ENCODE results near the gene TIMM10.

Gene TIMM10

DNA sequence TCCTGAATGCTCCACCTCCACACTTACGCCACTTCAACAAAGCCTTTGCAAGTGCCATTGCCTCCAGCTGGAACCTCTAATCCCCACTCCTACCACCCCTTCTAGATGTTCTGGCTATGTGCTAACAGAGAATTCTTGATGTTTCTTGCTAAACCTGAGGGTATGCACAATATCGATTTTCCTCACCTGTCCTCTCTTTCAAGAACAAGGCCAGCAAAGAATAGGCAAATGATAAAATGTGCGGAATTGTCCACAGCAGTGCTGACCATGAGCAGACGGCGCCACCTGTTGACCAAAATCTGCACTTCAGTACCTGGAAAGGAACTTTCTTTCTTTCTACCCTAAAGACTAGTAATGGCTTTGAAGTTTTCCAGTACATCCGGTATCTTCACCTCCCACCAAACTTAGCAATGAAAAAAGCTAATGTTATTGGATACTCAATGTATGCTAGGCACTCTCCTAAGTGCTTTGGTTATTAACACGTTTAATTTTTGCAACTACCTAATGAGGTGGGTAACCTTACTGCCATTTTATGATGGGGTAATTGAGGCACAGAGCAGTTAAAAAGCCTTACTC, 3.4 kb downstream of the TIMM10 start:
- Histone ChIP-seq H2BK5ac (ENCODE audit: low read depth, low read length, poor library complexity, severe bottlenecking) (no peak overlapping the region), H3K27ac (ENCODE audit: low read length, poor library complexity, severe bottlenecking) (no peak overlapping the region), H2BK15ac (ENCODE audit: low read depth, poor library complexity, severe bottlenecking) (no peak overlapping the region), H2AFZ (ENCODE audit: low read depth, low read length) (no peak overlapping the region), H3K79me1 (replicated peaks; ENCODE audit: low read length, poor library complexity, severe bottlenecking) (peaks cover 19% of the 10 kb centered on the region), H3K14ac (ENCODE audit: low read length in 2 of 2) (no peak overlapping the region), H3K4ac (ENCODE audit: low read depth in 1 of 2, low read length in 2 of 2) (no peak overlapping the region), H2AK5ac (ENCODE audit: low read length, severe bottlenecking) (no peak overlapping the region), H2BK120ac (ENCODE audit: low read depth, low read length) (no peak overlapping the region), H4K8ac (ENCODE audit: low read length) (no peak overlapping the region), H3K18ac (ENCODE audit: low read depth in 1 of 2, low read length in 2 of 2) (no peak overlapping the region), H3K4me1 (ENCODE audit: control insufficient read depth, insufficient read depth, low read depth, low read length) (peaks cover 6% of the 10 kb centered on the region), H3K36me3 (ENCODE audit: control insufficient read depth in 1 of 2, insufficient read depth in 2 of 2, low read depth in 1 of 2, low read length in 2 of 2) (peaks cover 8 to 24% of the 10 kb centered on the region in 2 experiments), H3K27me3 (ENCODE audit: control insufficient read depth in 1 of 2, insufficient read depth in 1 of 2, low read length in 2 of 2) (no peaks in the 10 kb centered on the region), H4K91ac (ENCODE audit: low read length) (no peak overlapping the region), H3K23ac (ENCODE audit: low read length in 2 of 2) (no peak overlapping the region), H3K9ac (ENCODE audit: low read length) (no peak overlapping the region), H3K4me3 (ENCODE audit: insufficient read depth in 1 of 2, low read depth in 1 of 2, low read length in 2 of 2) (no peak overlapping the region), H3K9me3 (ENCODE audit: control insufficient read depth, low read length) (peaks cover 4% of the 10 kb centered on the region), H2BK12ac (ENCODE audit: low read length in 2 of 2) (no peak overlapping the region), H3K4me2 (ENCODE audit: low read length, poor library complexity, severe bottlenecking) (no peak overlapping the region)
- WGBS, result 18% methylated on average over 5 of the region's 7 CpGs
- DNase-seq, result peak; percentile 59

DNA sequence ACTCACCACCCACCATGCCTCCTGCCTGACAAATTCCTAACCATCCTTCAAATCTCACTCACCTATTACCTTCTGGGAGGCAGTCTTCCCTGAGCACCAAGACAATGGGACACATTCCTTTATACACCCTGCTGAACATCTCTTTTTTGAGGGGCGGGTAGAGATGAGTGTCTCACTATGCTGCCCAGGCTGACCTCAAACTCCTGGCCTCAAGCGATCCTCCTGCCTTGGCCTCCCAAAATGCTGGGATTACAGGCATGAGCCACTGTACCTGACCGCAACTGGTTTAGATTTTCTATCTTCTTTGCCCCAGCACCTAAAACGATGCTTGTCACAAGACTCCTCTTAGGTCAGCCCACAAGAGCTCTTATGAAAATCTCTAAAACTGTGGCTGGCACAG, 7.1 kb downstream of the TIMM10 start:
- no peak overlapping the region for H2AK5ac ChIP-seq (ENCODE audit: low read length, severe bottlenecking)
- no peak overlapping the region for H2BK15ac ChIP-seq (ENCODE audit: low read depth, poor library complexity, severe bottlenecking)
- no peak overlapping the region for H3K23ac ChIP-seq (ENCODE audit: low read length in 2 of 2)
- no peaks in the 10 kb centered on the region for H3K4me1 ChIP-seq (ENCODE audit: control insufficient read depth, insufficient read depth, low read depth, low read length)
- no peak for DNase-seq
- no peak overlapping the region for H3K4me2 ChIP-seq (ENCODE audit: low read length, poor library complexity, severe bottlenecking)
- no peak overlapping the region for H3K4ac ChIP-seq (ENCODE audit: low read depth in 1 of 2, low read length in 2 of 2)
- no peak overlapping the region for H3K9ac ChIP-seq (ENCODE audit: low read length)
- no peak overlapping the region for H2AFZ ChIP-seq (ENCODE audit: low read depth, low read length)
- no peak overlapping the region for H3K27ac ChIP-seq (ENCODE audit: low read length, poor library complexity, severe bottlenecking)
- no peak overlapping the region for H2BK5ac ChIP-seq (ENCODE audit: low read depth, low read length, poor library complexity, severe bottlenecking)
- no peak overlapping the region for H3K18ac ChIP-seq (ENCODE audit: low read depth in 1 of 2, low read length in 2 of 2)
- no peak overlapping the region for H4K91ac ChIP-seq (ENCODE audit: low read length)
- H2BK120ac ChIP-seq (ENCODE audit: low read depth, low read length), result no peak overlapping the region
- H3K27me3 ChIP-seq (ENCODE audit: control insufficient read depth in 1 of 2, insufficient read depth in 1 of 2, low read length in 2 of 2), result no peaks in the 10 kb centered on the region
- H3K79me1 ChIP-seq (replicated peaks; ENCODE audit: low read length, poor library complexity, severe bottlenecking), result peaks cover 4% of the 10 kb centered on the region
- 94% methylated on average over 4 of the region's 4 CpGs for WGBS
- peaks cover 4% of the 10 kb centered on the region for H3K9me3 ChIP-seq (ENCODE audit: control insufficient read depth, low read length)
- H4K8ac ChIP-seq (ENCODE audit: low read length), result no peak overlapping the region
- no peak overlapping the region for H3K4me3 ChIP-seq (ENCODE audit: insufficient read depth in 1 of 2, low read depth in 1 of 2, low read length in 2 of 2)
- no peak overlapping the region for H2BK12ac ChIP-seq (ENCODE audit: low read length in 2 of 2)
- H3K36me3 ChIP-seq (ENCODE audit: control insufficient read depth in 1 of 2, insufficient read depth in 2 of 2, low read depth in 1 of 2, low read length in 2 of 2), result peaks cover 4 to 17% of the 10 kb centered on the region in 2 experiments
- no peak overlapping the region for H3K14ac ChIP-seq (ENCODE audit: low read length in 2 of 2)

DNA sequence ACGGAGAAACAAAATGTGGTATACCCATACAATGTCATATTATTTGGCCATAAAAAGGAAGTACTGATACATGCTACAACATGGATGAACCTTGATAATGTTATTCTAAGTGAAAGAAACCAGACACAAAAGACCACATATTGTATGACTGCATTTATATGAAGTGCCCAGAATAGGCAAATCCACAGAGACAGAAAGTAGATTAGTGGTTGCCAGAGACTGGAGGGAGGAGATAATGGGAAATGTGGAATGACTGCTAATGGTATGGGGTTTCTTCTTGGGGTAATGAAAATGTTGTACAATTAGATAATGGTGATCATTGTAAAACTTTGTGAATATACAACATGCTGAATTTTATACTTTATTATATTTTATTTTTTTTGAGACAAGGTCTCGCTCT, 9.4 kb downstream of the TIMM10 start:
- Histone ChIP-seq H3K79me1 (replicated peaks; ENCODE audit: low read length, poor library complexity, severe bottlenecking) (no peaks in the 10 kb centered on the region), H3K23ac (ENCODE audit: low read length in 2 of 2) (no peak overlapping the region), H2BK5ac (ENCODE audit: low read depth, low read length, poor library complexity, severe bottlenecking) (no peak overlapping the region), H2BK12ac (ENCODE audit: low read length in 2 of 2) (no peak overlapping the region), H2BK120ac (ENCODE audit: low read depth, low read length) (no peak overlapping the region), H3K4me2 (ENCODE audit: low read length, poor library complexity, severe bottlenecking) (no peak overlapping the region), H3K4me3 (ENCODE audit: insufficient read depth in 1 of 2, low read depth in 1 of 2, low read length in 2 of 2) (no peak overlapping the region), H3K9ac (ENCODE audit: low read length) (no peak overlapping the region), H3K4me1 (ENCODE audit: control insufficient read depth, insufficient read depth, low read depth, low read length) (no peaks in the 10 kb centered on the region), H2AFZ (ENCODE audit: low read depth, low read length) (no peak overlapping the region), H3K27me3 (ENCODE audit: control insufficient read depth in 1 of 2, insufficient read depth in 1 of 2, low read length in 2 of 2) (no peaks in the 10 kb centered on the region), H3K9me3 (ENCODE audit: control insufficient read depth, low read length) (peaks cover 4% of the 10 kb centered on the region), H2AK5ac (ENCODE audit: low read length, severe bottlenecking) (no peak overlapping the region), H4K8ac (ENCODE audit: low read length) (no peak overlapping the region), H3K36me3 (ENCODE audit: control insufficient read depth in 1 of 2, insufficient read depth in 2 of 2, low read depth in 1 of 2, low read length in 2 of 2) (peaks cover 0 to 10% of the 10 kb centered on the region in 2 experiments), H2BK15ac (ENCODE audit: low read depth, poor library complexity, severe bottlenecking) (no peak overlapping the region), H3K27ac (ENCODE audit: low read length, poor library complexity, severe bottlenecking) (no peak overlapping the region), H3K4ac (ENCODE audit: low read depth in 1 of 2, low read length in 2 of 2) (no peak overlapping the region), H4K91ac (ENCODE audit: low read length) (no peak overlapping the region), H3K18ac (ENCODE audit: low read depth in 1 of 2, low read length in 2 of 2) (no peak overlapping the region), H3K14ac (ENCODE audit: low read length in 2 of 2) (no peak overlapping the region)
- no peak for DNase-seq
- WGBS, result 86% methylated on average over 1 of the region's 2 CpGs

DNA sequence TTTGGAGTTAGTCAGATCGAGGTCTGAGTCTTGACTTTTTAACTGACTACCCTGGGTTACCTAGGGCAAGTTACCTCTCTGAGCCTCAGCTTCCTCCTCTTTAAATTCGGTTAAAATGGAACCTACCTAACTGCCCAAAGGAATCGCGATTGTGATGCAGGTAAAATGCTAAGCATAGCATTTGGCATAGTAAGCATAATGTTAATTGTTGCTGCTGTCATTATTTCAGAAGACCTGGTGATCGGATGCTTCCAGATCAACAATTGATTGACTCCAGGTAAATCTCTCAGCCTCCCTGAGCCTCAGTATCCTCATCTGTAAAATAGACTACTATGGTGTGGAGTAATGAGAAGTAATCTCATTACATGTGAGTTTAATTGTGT, 14.5 kb downstream of the TIMM10 start:
- Histone ChIP-seq H2BK12ac (ENCODE audit: low read length in 2 of 2) (no peak overlapping the region), H3K36me3 (ENCODE audit: control insufficient read depth in 1 of 2, insufficient read depth in 2 of 2, low read depth in 1 of 2, low read length in 2 of 2) (no peaks in the 10 kb centered on the region), H3K4me2 (ENCODE audit: low read length, poor library complexity, severe bottlenecking) (peak overlapping the region; percentile 99), H2BK120ac (ENCODE audit: low read depth, low read length) (no peak overlapping the region), H3K14ac (ENCODE audit: low read length in 2 of 2) (no peak overlapping the region), H2BK5ac (ENCODE audit: low read depth, low read length, poor library complexity, severe bottlenecking) (no peak overlapping the region), H3K23ac (ENCODE audit: low read length in 2 of 2) (no peak overlapping the region), H4K91ac (ENCODE audit: low read length) (no peak overlapping the region), H3K18ac (ENCODE audit: low read depth in 1 of 2, low read length in 2 of 2) (no peak overlapping the region), H3K27me3 (ENCODE audit: control insufficient read depth in 1 of 2, insufficient read depth in 1 of 2, low read length in 2 of 2) (no peaks in the 10 kb centered on the region), H3K27ac (ENCODE audit: low read length, poor library complexity, severe bottlenecking) (no peak overlapping the region), H3K4me1 (ENCODE audit: control insufficient read depth, insufficient read depth, low read depth, low read length) (peaks cover 14% of the 10 kb centered on the region), H3K9me3 (ENCODE audit: control insufficient read depth, low read length) (no peaks in the 10 kb centered on the region), H3K9ac (ENCODE audit: low read length) (peak overlapping the region; percentile 91), H2AFZ (ENCODE audit: low read depth, low read length) (no peak overlapping the region), H2BK15ac (ENCODE audit: low read depth, poor library complexity, severe bottlenecking) (no peak overlapping the region), H4K8ac (ENCODE audit: low read length) (peak overlapping the region; percentile 63), H3K4me3 (ENCODE audit: insufficient read depth in 1 of 2, low read depth in 1 of 2, low read length in 2 of 2) (peak overlapping the region; percentile 72 to 84), H3K4ac (ENCODE audit: low read depth in 1 of 2, low read length in 2 of 2) (no peak overlapping the region), H2AK5ac (ENCODE audit: low read length, severe bottlenecking) (no peak overlapping the region), H3K79me1 (replicated peaks; ENCODE audit: low read length, poor library complexity, severe bottlenecking) (no peaks in the 10 kb centered on the region)
- WGBS, result 37% methylated on average over 5 of the region's 5 CpGs
- no peak for DNase-seq

Measured in mesenchymal stem cell (in vitro differentiated cells and primary cell).